NCI-H510A treated with DMSO at 0.1 percent for 48 hours (cell line): ENCODE results near the gene OR11H1.
"Not testable (repeated sequence)": the region's sequence is repeated elsewhere in the genome, so short reads cannot be mapped to it uniquely, and the experiment has no call there.

Experiments used
- DNase-seq: peaks from one replicate; lab custom pipeline; 2025; lab: John Stamatoyannopoulos, UW

Gene OR11H1

GRCh38 chr22:15527892-15528291, at the start of gene OR11H1:
Gene OR11H1 (plus strand): TSS chr22:15528192. CDS start chr22:15528192, 0 bp downstream.
- DNase-seq: not testable (repeated sequence)

- DNase-seq: not testable (repeated sequence)
Measured at GRCh38 chr22:15509967-15510366, 18.0 kb upstream of the OR11H1 start.

GRCh38 chr22:15515896-15516295, 12.1 kb upstream of the OR11H1 start:
- DNase-seq: not testable (repeated sequence)

- DNase-seq: not testable (repeated sequence)
Measured at GRCh38 chr22:15553767-15554166, 25.8 kb downstream of the OR11H1 start.

- DNase-seq: not testable (repeated sequence)
Measured at GRCh38 chr22:15563461-15563860, 35.5 kb downstream of the OR11H1 start.

GRCh38 chr22:15565063-15565462, 37.1 kb downstream of the OR11H1 start:
- DNase-seq: not testable (repeated sequence)
